IPS-20b (cell line): Measurements from ENCODE around the gene MBD2.
A peak's percentile ranks its signal among the peaks of the same experiment; 100 is the strongest.

Experiments
- H3K27ac ChIP-seq: one replicate; pipeline ENCODE4 v1.5.1; 2013; ENCODE audit warnings: low read length
- H3K27me3 ChIP-seq: 2 replicates; pipeline ENCODE4 v1.6.1; 2013; ENCODE audit warnings: mild to moderate bottlenecking, low read length, inconsistent platforms; ENCODE audit not compliant: insufficient read depth
- H3K36me3 ChIP-seq: 2 replicates; pipeline ENCODE4 v1.6.1; 2013; ENCODE audit warnings: low read depth, mild to moderate bottlenecking, inconsistent platforms, low read length, moderate library complexity; ENCODE audit not compliant: insufficient read depth
- H3K4me1 ChIP-seq: 2 replicates; pipeline ENCODE4 v1.6.1; 2013; ENCODE audit warnings: mild to moderate bottlenecking, control low read depth, inconsistent platforms, low read length, moderate library complexity; ENCODE audit not compliant: insufficient read depth
- H3K4me3 ChIP-seq: 2 replicates; pipeline ENCODE4 v1.5.1; 2013; ENCODE audit warnings: mild to moderate bottlenecking, low read length, inconsistent platforms
- H3K9ac ChIP-seq: 2 replicates; pipeline ENCODE4 v1.6.1; 2013; ENCODE audit warnings: low read depth, mild to moderate bottlenecking, inconsistent platforms, low read length, moderate library complexity
- H3K9me3 ChIP-seq: 2 replicates; pipeline ENCODE4 v1.6.1; 2013; ENCODE audit warnings: mild to moderate bottlenecking, low read depth, low read length, inconsistent platforms; ENCODE audit not compliant: insufficient read depth

The MBD2 gene

GRCh38 chr18:54254265-54254758 lies 29.8 kb upstream of the MBD2 start:
- H3K4me1 ChIP-seq = peaks cover 31% of the 10 kb centered on the region
- no peaks in the 10 kb centered on the region for H3K27me3 ChIP-seq
- H3K27ac ChIP-seq = no peak overlapping the region
- no peaks in the 10 kb centered on the region for H3K9me3 ChIP-seq
- no peak overlapping the region; the same call in 1 of the 2 replicates for H3K9ac ChIP-seq
- H3K4me3 ChIP-seq = no peak overlapping the region
- no peaks in the 10 kb centered on the region for H3K36me3 ChIP-seq

- no peak overlapping the region for H3K27ac ChIP-seq
- no peaks in the 10 kb centered on the region for H3K27me3 ChIP-seq
- H3K4me3 ChIP-seq = no peak overlapping the region
- no peak overlapping the region for H3K9ac ChIP-seq
- peaks cover 29% of the 10 kb centered on the region for H3K4me1 ChIP-seq
- H3K36me3 ChIP-seq = no peaks in the 10 kb centered on the region
- H3K9me3 ChIP-seq = no peaks in the 10 kb centered on the region
These were observed 27.3 kb upstream of the MBD2 start for GRCh38 chr18:54251606-54252390.

- no peaks in the 10 kb centered on the region for H3K36me3 ChIP-seq
- no peak overlapping the region for H3K4me3 ChIP-seq
- H3K27me3 ChIP-seq = no peaks in the 10 kb centered on the region
- H3K9ac ChIP-seq = no peak overlapping the region
- no peak overlapping the region for H3K27ac ChIP-seq
- H3K4me1 ChIP-seq = peaks cover 31% of the 10 kb centered on the region
- H3K9me3 ChIP-seq = no peaks in the 10 kb centered on the region
These were observed 26.4 kb upstream of the MBD2 start for GRCh38 chr18:54250846-54251261.

GRCh38 chr18:54247511-54248175 lies 23.2 kb upstream of the MBD2 start:
- H3K4me1 ChIP-seq = peaks cover 15% of the 10 kb centered on the region
- H3K9me3 ChIP-seq = no peaks in the 10 kb centered on the region
- peak overlapping the region; percentile 77 for H3K27ac ChIP-seq
- no peaks in the 10 kb centered on the region for H3K27me3 ChIP-seq
- no peaks in the 10 kb centered on the region for H3K36me3 ChIP-seq
- H3K9ac ChIP-seq = peak overlapping the region; percentile 67
- H3K4me3 ChIP-seq = peak overlapping the region; percentile 21; the same call in 1 of the 2 replicates

- no peaks in the 10 kb centered on the region for H3K36me3 ChIP-seq
- no peaks in the 10 kb centered on the region for H3K27me3 ChIP-seq
- H3K27ac ChIP-seq = no peak overlapping the region
- H3K9ac ChIP-seq = no peak overlapping the region
- H3K4me1 ChIP-seq = peaks cover 9% of the 10 kb centered on the region; the same call in 1 of the 2 replicates
- no peak overlapping the region for H3K4me3 ChIP-seq
- no peaks in the 10 kb centered on the region for H3K9me3 ChIP-seq
These were observed 17.9 kb upstream of the MBD2 start for GRCh38 chr18:54242327-54242726.

- Histone ChIP-seq H3K36me3 (no peaks in the 10 kb centered on the region), H3K27ac (no peak overlapping the region), H3K4me3 (no peak overlapping the region), H3K9me3 (no peaks in the 10 kb centered on the region), H3K27me3 (no peaks in the 10 kb centered on the region), H3K9ac (no peak overlapping the region), H3K4me1 (peaks cover 6% of the 10 kb centered on the region; the same call in 1 of the 2 replicates)
These were observed 17.0 kb upstream of the MBD2 start for GRCh38 chr18:54241483-54241882.

- Histone ChIP-seq H3K9ac (no peak overlapping the region), H3K27ac (no peak overlapping the region)
These were observed 16.2 kb upstream of the MBD2 start for GRCh38 chr18:54240629-54241107.

GRCh38 chr18:54239601-54240000 lies 15.1 kb upstream of the MBD2 start:
- Histone ChIP-seq H3K4me3 (no peak overlapping the region), H3K9me3 (no peaks in the 10 kb centered on the region), H3K4me1 (no peaks in the 10 kb centered on the region), H3K9ac (no peak overlapping the region), H3K27me3 (no peaks in the 10 kb centered on the region), H3K27ac (no peak overlapping the region), H3K36me3 (no peaks in the 10 kb centered on the region)

More at GRCh38 chr18:54240629-54241107, 16.2 kb upstream of the MBD2 start:
- Histone ChIP-seq H3K36me3 (no peaks in the 10 kb centered on the region), H3K9me3 (no peaks in the 10 kb centered on the region), H3K27me3 (no peaks in the 10 kb centered on the region), H3K4me1 (no peaks in the 10 kb centered on the region), H3K4me3 (no peak overlapping the region)

- no peaks in the 10 kb centered on the region for H3K9me3 ChIP-seq
- H3K9ac ChIP-seq = no peak overlapping the region
- H3K27me3 ChIP-seq = no peaks in the 10 kb centered on the region
- no peak overlapping the region for H3K27ac ChIP-seq
- H3K36me3 ChIP-seq = no peaks in the 10 kb centered on the region
- H3K4me1 ChIP-seq = no peaks in the 10 kb centered on the region
- H3K4me3 ChIP-seq = no peak overlapping the region
These were observed 14.6 kb upstream of the MBD2 start for GRCh38 chr18:54239091-54239490.

GRCh38 chr18:54238173-54238936 lies 13.9 kb upstream of the MBD2 start:
- Histone ChIP-seq H3K27ac (no peak overlapping the region), H3K36me3 (no peaks in the 10 kb centered on the region), H3K4me1 (no peaks in the 10 kb centered on the region), H3K4me3 (no peak overlapping the region), H3K9me3 (no peaks in the 10 kb centered on the region), H3K9ac (no peak overlapping the region), H3K27me3 (no peaks in the 10 kb centered on the region)

- Histone ChIP-seq H3K4me1 (no peaks in the 10 kb centered on the region), H3K27ac (no peak overlapping the region), H3K9ac (no peak overlapping the region), H3K36me3 (no peaks in the 10 kb centered on the region), H3K27me3 (no peaks in the 10 kb centered on the region), H3K9me3 (no peaks in the 10 kb centered on the region), H3K4me3 (no peak overlapping the region)
These were observed 11.4 kb upstream of the MBD2 start for GRCh38 chr18:54235871-54236270.
